HepG2 (cell line): ENCODE data around the gene NME7.

Experiments used
- HMG20B ChIP-seq: conservative IDR thresholded peaks from 2 replicates; pipeline ENCODE4 v1.6.1; 2016; ENCODE audit warnings: missing genetic modification reagents, missing compliant biosample characterization
- HOXA7 ChIP-seq: sonication (generic); formaldehyde crosslinking; IDR thresholded peaks from 2 replicates; pipeline ENCODE4 v1.8.1; 2022; ENCODE audit warnings: mild to moderate bottlenecking, missing genetic modification reagents, moderate library complexity
- NFIC ChIP-seq: IDR thresholded peaks from 2 replicates; pipeline ENCODE4 v1.6.1; 2012; ENCODE audit warnings: mild to moderate bottlenecking, low read length, inconsistent platforms
- NR3C1 ChIP-seq: sonication (generic); formaldehyde crosslinking; IDR thresholded peaks from 2 replicates; pipeline ENCODE4 v1.4.0; 2020; ENCODE audit warnings: missing genetic modification reagents
- RNF2 ChIP-seq: fragments of 450-650 bp; conservative IDR thresholded peaks from 2 replicates; pipeline ENCODE4 v1.6.1; 2016; ENCODE audit warnings: low read depth
- SP2 ChIP-seq: sonication (generic); formaldehyde crosslinking; IDR thresholded peaks from 2 replicates; pipeline ENCODE4 v1.5.1; 2020; ENCODE audit warnings: mild to moderate bottlenecking, missing genetic modification reagents

GRCh38 chr1:169111472-169111871 lies 256.1 kb downstream of the NME7 start:
- TF ChIP-seq RNF2 (no peak), HOXA7 (CRISPR knock-in tag) (no peak), HMG20B (no peak), NFIC (no peak), NR3C1 (CRISPR knock-in tag) (no peak), SP2 (CRISPR knock-in tag) (no peak)
